K562 (cell line): ENCODE measurements around the gene DNAJC11. TPM values are rescaled to one million over a fixed set of nuclear protein-coding genes. Genes with fewer than 3 reads are reported as not detected.

Experiments
- BCOR ChIP-seq: fragments of 450-650 bp; IDR thresholded peaks from 2 replicates; pipeline ENCODE4 v1.6.1; 2016
- CC2D1A ChIP-seq: fragments of 450-650 bp; IDR thresholded peaks from 2 replicates; pipeline ENCODE4 v1.6.1; 2017; ENCODE audit warnings: mild to moderate bottlenecking
- EP400 ChIP-seq: fragments of 450-650 bp; IDR thresholded peaks from 2 replicates; pipeline ENCODE4 v1.6.1; 2017; ENCODE audit warnings: antibody characterized with exemption, mild to moderate bottlenecking, moderate library complexity
- FOXK1 ChIP-seq: sonication (generic); formaldehyde crosslinking; IDR thresholded peaks from 2 replicates; pipeline ENCODE4 v1.8.0; 2022; ENCODE audit warnings: missing genetic modification reagents, mild to moderate bottlenecking, borderline replicate concordance
- LARP7 ChIP-seq: fragments of 450-650 bp; IDR thresholded peaks from 2 replicates; pipeline ENCODE4 v1.6.1; 2016
- PTBP1 ChIP-seq: fragments of 200-400 bp; formaldehyde crosslinking; IDR thresholded peaks from 2 replicates; pipeline ENCODE4 v1.6.1; 2017; ENCODE audit warnings: low read depth, low read length
- SIN3A ChIP-seq, 2 experiments: fragments of 150-350 bp in 1 of 2; IDR thresholded peaks; 2 replicates each; pipeline ENCODE4 v1.6.1; 2011 to 2016; ENCODE audit warnings: borderline replicate concordance in 2 of 2, low read depth in 2 of 2, low read length in 2 of 2, mild to moderate bottlenecking in 2 of 2, moderate library complexity in 2 of 2; ENCODE audit not compliant: control insufficient read depth in 1 of 2
- SMC3 ChIP-seq: conservative IDR thresholded peaks from 2 replicates; pipeline ENCODE4 v1.6.1; 2011; ENCODE audit warnings: low read depth, low read length, improper control_type of control experiment; ENCODE audit not compliant: insufficient read depth
- ZNF133 ChIP-seq: fragments of 250-450 bp; sonication (Bioruptor Pico); IDR thresholded peaks from 2 replicates; pipeline ENCODE4 v1.4.0; 2020; ENCODE audit warnings: mild to moderate bottlenecking
- ZNF23 ChIP-seq: fragments of 250-450 bp; sonication (Bioruptor Pico); IDR thresholded peaks from 2 replicates; pipeline ENCODE4 v1.4.0; 2020; ENCODE audit warnings: mild to moderate bottlenecking
- ZNF778 ChIP-seq: fragments of 450-650 bp; formaldehyde crosslinking; IDR thresholded peaks from 2 replicates; pipeline ENCODE4 v1.4.0; 2020; ENCODE audit warnings: mild to moderate bottlenecking, moderate library complexity
- polyA plus RNA-seq, 8 experiments: library from polyadenylated mRNA; depleted of rRNA in 4 of 8; stranded (reverse) in 5 of 8; unstranded in 3 of 8; fragments of >200 nt; fragmentation: Nextera tagmentation in 2 of 8; fragmentation: Illumina TruSeq in 1 of 8; extraction: Ambion mirVana in 2 of 8; extraction: Trizol in 1 of 8; gene quantifications; 2 replicates each; pipeline versions ENCODE4 v1.2.1 to v1.2.3, GENCODE V29; 2011 to 2014; ENCODE audit warnings: inconsistent platforms in 1 of 8, missing spikeins in 1 of 8
- total RNA-seq, 7 experiments: library from RNA; depleted of rRNA in 6 of 7; stranded (reverse); fragments of >200 nt in 6 of 7; fragmentation: Illumina TruSeq in 2 of 7; extraction: Trizol in 2 of 7; gene quantifications; 2 replicates each; pipeline versions ENCODE4 v1.2.1 to v1.2.3, GENCODE V29; 2011 to 2021; ENCODE audit warnings: low replicate concordance in 1 of 7
- TF ChIP-seq, protein P1 (sequence below), 2 experiments: fragments of 200-800 bp in 1 of 2; sonication (Bioruptor generic) in 1 of 2; sonication (generic) in 1 of 2; formaldehyde crosslinking in 1 of 2; IDR thresholded peaks in 1 of 2; conservative IDR thresholded peaks in 1 of 2; 2 replicates each; pipeline versions ENCODE4 v1.5.0 to v1.6.1; 2016 to 2020; ENCODE audit warnings: missing compliant biosample characterization in 1 of 2, missing genetic modification characterization in 1 of 2, missing genetic modification reagents in 1 of 2
- TF ChIP-seq, protein P2 (sequence below): fragments of 250-450 bp; sonication (Bioruptor Pico); IDR thresholded peaks from 2 replicates; pipeline ENCODE4 v1.9.0; 2021; ENCODE audit warnings: mild to moderate bottlenecking, inconsistent platforms
- TF ChIP-seq, protein P3 (sequence below): fragments of 450-650 bp; IDR thresholded peaks from 2 replicates; pipeline ENCODE4 v1.6.1; 2018; ENCODE audit warnings: mild to moderate bottlenecking, low read depth; ENCODE audit not compliant: partially characterized antibody
- TF ChIP-seq, protein P4 (sequence below): fragments of 250-450 bp; sonication (Bioruptor Pico); IDR thresholded peaks from 2 replicates; pipeline ENCODE4 v1.9.0; 2021; ENCODE audit warnings: mild to moderate bottlenecking
- TF ChIP-seq, protein P5 (sequence below): sonication (generic); formaldehyde crosslinking; IDR thresholded peaks from 2 replicates; pipeline ENCODE4 v1.8.0; 2022; ENCODE audit warnings: mild to moderate bottlenecking, low read depth, missing genetic modification reagents
- TF ChIP-seq, protein P6 (sequence below): sonication (generic); formaldehyde crosslinking; IDR thresholded peaks from 2 replicates; pipeline ENCODE4 v1.8.1; 2023; ENCODE audit warnings: mild to moderate bottlenecking, missing genetic modification reagents

Gene DNAJC11
- total and polyA plus RNA-seq, 9 of the 15 experiments (the other 6 are each of a cell fraction or from before 2014, with no cell fraction given), result 14.1 to 123 (median 76.6) TPM

DNA sequence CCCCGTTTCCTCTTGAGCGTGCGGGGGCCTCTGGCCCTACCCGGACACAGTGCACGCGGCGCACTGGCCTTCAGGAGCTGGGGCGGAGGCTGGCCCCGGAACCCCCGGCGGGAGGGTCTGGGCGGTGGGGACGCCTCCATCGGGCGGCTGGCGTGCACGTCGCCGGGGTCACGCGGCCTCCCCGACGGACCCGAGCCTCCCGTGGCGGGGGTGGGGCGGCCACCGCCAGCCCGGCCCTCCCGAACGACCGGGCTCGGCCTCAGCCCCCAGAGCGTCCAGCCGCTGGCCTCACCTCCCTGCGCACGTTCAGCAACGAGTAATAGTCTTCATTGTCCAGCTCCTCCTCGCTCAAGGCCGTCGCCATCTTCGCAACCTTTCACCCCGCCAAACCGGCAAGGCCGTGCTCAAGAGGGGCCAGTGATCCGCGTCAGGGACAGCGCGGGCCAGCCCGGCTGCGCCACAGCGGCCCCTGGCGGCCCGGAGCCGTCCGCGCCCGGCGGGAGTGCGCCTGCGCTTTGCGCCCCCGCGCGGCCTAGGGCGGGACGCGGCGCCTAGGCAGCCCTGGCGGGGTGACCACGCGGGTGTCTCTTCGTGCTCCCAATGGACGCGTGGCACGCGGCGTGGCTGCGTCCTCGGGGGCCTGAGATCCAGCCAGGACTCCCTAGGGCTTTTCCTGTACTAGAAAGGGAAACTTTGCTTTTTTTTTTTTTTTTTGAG is at the start of gene DNAJC11 (continued):
- TF ChIP-seq SIN3A (IDR thresholded peaks at IDR 0.05; ENCODE audit: borderline replicate concordance in 2 of 2, control insufficient read depth in 1 of 2, low read depth in 2 of 2, low read length in 2 of 2), result peak; percentile 34 to 69; a peak in 1 of 4 replicates
- TF ChIP-seq LARP7, result no peak
- TF ChIP-seq ZNF133, result 0 out of 2 replicates have a peak, but pooled peaks have one; percentile 54
- no peak for TF ChIP-seq PTBP1
- TF ChIP-seq BCOR, result no peak
- no peak for TF ChIP-seq ZNF778 (CRISPR knock-in tag)
- TF ChIP-seq, protein P1, sequence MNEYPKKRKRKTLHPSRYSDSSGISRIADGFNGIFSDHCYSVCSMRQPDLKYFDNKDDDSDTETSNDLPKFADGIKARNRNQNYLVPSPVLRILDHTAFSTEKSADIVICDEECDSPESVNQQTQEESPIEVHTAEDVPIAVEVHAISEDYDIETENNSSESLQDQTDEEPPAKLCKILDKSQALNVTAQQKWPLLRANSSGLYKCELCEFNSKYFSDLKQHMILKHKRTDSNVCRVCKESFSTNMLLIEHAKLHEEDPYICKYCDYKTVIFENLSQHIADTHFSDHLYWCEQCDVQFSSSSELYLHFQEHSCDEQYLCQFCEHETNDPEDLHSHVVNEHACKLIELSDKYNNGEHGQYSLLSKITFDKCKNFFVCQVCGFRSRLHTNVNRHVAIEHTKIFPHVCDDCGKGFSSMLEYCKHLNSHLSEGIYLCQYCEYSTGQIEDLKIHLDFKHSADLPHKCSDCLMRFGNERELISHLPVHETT (CRISPR knock-in tag; conservative IDR thresholded peaks at IDR 0.05 in 1 of 2, IDR thresholded peaks at IDR 0.05 in 1 of 2), result peak in 1 of 2 experiments; percentile 92; a peak in 2 of 4 replicates
- TF ChIP-seq, protein P2, sequence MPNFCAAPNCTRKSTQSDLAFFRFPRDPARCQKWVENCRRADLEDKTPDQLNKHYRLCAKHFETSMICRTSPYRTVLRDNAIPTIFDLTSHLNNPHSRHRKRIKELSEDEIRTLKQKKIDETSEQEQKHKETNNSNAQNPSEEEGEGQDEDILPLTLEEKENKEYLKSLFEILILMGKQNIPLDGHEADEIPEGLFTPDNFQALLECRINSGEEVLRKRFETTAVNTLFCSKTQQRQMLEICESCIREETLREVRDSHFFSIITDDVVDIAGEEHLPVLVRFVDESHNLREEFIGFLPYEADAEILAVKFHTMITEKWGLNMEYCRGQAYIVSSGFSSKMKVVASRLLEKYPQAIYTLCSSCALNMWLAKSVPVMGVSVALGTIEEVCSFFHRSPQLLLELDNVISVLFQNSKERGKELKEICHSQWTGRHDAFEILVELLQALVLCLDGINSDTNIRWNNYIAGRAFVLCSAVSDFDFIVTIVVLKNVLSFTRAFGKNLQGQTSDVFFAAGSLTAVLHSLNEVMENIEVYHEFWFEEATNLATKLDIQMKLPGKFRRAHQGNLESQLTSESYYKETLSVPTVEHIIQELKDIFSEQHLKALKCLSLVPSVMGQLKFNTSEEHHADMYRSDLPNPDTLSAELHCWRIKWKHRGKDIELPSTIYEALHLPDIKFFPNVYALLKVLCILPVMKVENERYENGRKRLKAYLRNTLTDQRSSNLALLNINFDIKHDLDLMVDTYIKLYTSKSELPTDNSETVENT, result peak; percentile 100
- TF ChIP-seq, protein P3, sequence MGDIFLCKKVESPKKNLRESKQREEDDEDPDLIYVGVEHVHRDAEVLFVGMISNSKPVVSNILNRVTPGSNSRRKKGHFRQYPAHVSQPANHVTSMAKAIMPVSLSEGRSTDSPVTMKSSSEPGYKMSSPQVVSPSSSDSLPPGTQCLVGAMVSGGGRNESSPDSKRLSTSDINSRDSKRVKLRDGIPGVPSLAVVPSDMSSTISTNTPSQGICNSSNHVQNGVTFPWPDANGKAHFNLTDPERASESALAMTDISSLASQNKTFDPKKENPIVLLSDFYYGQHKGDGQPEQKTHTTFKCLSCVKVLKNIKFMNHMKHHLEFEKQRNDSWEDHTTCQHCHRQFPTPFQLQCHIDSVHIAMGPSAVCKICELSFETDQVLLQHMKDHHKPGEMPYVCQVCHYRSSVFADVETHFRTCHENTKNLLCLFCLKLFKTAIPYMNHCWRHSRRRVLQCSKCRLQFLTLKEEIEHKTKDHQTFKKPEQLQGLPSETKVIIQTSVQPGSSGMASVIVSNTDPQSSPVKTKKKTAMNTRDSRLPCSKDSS, result no peak
- peak; percentile 94; the same call in 1 of the 2 replicates for TF ChIP-seq EP400
- TF ChIP-seq FOXK1 (CRISPR knock-in tag), result peak; percentile 100
- TF ChIP-seq ZNF23, result no peak
- TF ChIP-seq, protein P4, sequence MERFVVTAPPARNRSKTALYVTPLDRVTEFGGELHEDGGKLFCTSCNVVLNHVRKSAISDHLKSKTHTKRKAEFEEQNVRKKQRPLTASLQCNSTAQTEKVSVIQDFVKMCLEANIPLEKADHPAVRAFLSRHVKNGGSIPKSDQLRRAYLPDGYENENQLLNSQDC (CRISPR knock-in tag), result no peak
- TF ChIP-seq CC2D1A, result no peak
- TF ChIP-seq SMC3, result peak; percentile 34; the same call in 1 of the 2 replicates
- TF ChIP-seq, protein P5, sequence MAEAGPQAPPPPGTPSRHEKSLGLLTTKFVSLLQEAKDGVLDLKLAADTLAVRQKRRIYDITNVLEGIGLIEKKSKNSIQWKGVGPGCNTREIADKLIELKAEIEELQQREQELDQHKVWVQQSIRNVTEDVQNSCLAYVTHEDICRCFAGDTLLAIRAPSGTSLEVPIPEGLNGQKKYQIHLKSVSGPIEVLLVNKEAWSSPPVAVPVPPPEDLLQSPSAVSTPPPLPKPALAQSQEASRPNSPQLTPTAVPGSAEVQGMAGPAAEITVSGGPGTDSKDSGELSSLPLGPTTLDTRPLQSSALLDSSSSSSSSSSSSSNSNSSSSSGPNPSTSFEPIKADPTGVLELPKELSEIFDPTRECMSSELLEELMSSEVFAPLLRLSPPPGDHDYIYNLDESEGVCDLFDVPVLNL, result peak; percentile 89; the same call in 1 of the 2 replicates
- TF ChIP-seq, protein P6, sequence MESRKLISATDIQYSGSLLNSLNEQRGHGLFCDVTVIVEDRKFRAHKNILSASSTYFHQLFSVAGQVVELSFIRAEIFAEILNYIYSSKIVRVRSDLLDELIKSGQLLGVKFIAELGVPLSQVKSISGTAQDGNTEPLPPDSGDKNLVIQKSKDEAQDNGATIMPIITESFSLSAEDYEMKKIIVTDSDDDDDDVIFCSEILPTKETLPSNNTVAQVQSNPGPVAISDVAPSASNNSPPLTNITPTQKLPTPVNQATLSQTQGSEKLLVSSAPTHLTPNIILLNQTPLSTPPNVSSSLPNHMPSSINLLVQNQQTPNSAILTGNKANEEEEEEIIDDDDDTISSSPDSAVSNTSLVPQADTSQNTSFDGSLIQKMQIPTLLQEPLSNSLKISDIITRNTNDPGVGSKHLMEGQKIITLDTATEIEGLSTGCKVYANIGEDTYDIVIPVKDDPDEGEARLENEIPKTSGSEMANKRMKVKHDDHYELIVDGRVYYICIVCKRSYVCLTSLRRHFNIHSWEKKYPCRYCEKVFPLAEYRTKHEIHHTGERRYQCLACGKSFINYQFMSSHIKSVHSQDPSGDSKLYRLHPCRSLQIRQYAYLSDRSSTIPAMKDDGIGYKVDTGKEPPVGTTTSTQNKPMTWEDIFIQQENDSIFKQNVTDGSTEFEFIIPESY (CRISPR knock-in tag), result peak; percentile 98
